K562 (cell line): ENCODE measurements around the gene DCUN1D4. TPM values are rescaled to one million over a fixed set of nuclear protein-coding genes. Genes with fewer than 3 reads are reported as not detected.
A peak's percentile ranks its signal among the peaks of the same experiment; 100 is the strongest.

Source experiments
- CREB1 ChIP-seq, 2 experiments: sonication (generic) in 1 of 2; formaldehyde crosslinking in 1 of 2; IDR thresholded peaks; 2 replicates each; pipeline versions ENCODE4 v1.6.1 to v1.8.0; 2012 to 2022; ENCODE audit warnings: inconsistent platforms in 1 of 2, mild to moderate bottlenecking in 1 of 2, missing genetic modification reagents in 1 of 2, moderate library complexity in 1 of 2
- EWSR1 ChIP-seq: fragments of 450-650 bp; IDR thresholded peaks from 2 replicates; pipeline ENCODE4 v1.6.1; 2018; ENCODE audit warnings: borderline replicate concordance, mild to moderate bottlenecking, low read depth, moderate library complexity; ENCODE audit not compliant: partially characterized antibody
- IFI16 ChIP-seq: fragments of 250-450 bp; sonication (Bioruptor Pico); IDR thresholded peaks from 2 replicates; pipeline ENCODE4 v2.1.2; 2022; ENCODE audit warnings: mild to moderate bottlenecking, inconsistent platforms
- KHSRP ChIP-seq: fragments of 450-650 bp; IDR thresholded peaks from 2 replicates; pipeline ENCODE4 v1.6.1; 2017
- RREB1 ChIP-seq: fragments of 250-450 bp; sonication (Bioruptor Pico); IDR thresholded peaks from 2 replicates; pipeline ENCODE4 v1.4.0; 2020
- SMAD1 ChIP-seq: fragments of 150-350 bp; IDR thresholded peaks from 2 replicates; pipeline ENCODE4 v1.6.1; 2014; ENCODE audit warnings: low read length, low read depth; ENCODE audit not compliant: partially characterized antibody
- SNRNP70 ChIP-seq: fragments of 200-400 bp; formaldehyde crosslinking; optimal IDR thresholded peaks from 2 replicates; pipeline ENCODE3; 2017; ENCODE audit warnings: low read depth, low read length
- TAF1 ChIP-seq: IDR thresholded peaks from 2 replicates; pipeline ENCODE4 v1.6.1; 2011; ENCODE audit warnings: mild to moderate bottlenecking, low read length, moderate library complexity; ENCODE audit not compliant: insufficient read depth, control insufficient read depth, severe bottlenecking; ENCODE audit errors: extremely low read depth
- THRAP3 ChIP-seq: fragments of 450-650 bp; IDR thresholded peaks from 2 replicates; pipeline ENCODE4 v1.6.1; 2016; ENCODE audit warnings: mild to moderate bottlenecking, inconsistent platforms, borderline replicate concordance
- XRCC5 ChIP-seq: fragments of 200-400 bp; formaldehyde crosslinking; IDR thresholded peaks from 2 replicates; pipeline ENCODE4 v1.6.1; 2017; ENCODE audit warnings: low read depth, mild to moderate bottlenecking, low read length
- ZBTB7A ChIP-seq: IDR thresholded peaks from 2 replicates; pipeline ENCODE4 v1.6.1; 2011; ENCODE audit warnings: low read depth, mild to moderate bottlenecking, low read length, moderate library complexity, borderline replicate concordance; ENCODE audit not compliant: control insufficient read depth
- ZC3H4 ChIP-seq: sonication (generic); formaldehyde crosslinking; IDR thresholded peaks from 2 replicates; pipeline ENCODE4 v1.9.0; 2021; ENCODE audit warnings: missing genetic modification reagents, borderline replicate concordance
- ZNF174 ChIP-seq: fragments of 250-450 bp; sonication (Bioruptor Pico); IDR thresholded peaks from 2 replicates; pipeline ENCODE4 v1.4.0; 2020; ENCODE audit warnings: mild to moderate bottlenecking
- ZNF239 ChIP-seq: fragments of 250-450 bp; sonication (Bioruptor Pico); IDR thresholded peaks from 2 replicates; pipeline ENCODE4 v1.4.0; 2020; ENCODE audit warnings: mild to moderate bottlenecking
- ZNF699 ChIP-seq: fragments of 250-450 bp; sonication (Bioruptor Pico); IDR thresholded peaks from 2 replicates; pipeline ENCODE4 v1.8.0; 2021; ENCODE audit warnings: mild to moderate bottlenecking, moderate library complexity; ENCODE audit not compliant: insufficient replicate concordance
- ZNF785 ChIP-seq: fragments of 250-450 bp; sonication (Bioruptor Pico); IDR thresholded peaks from 2 replicates; pipeline ENCODE4 v1.4.0; 2020; ENCODE audit warnings: mild to moderate bottlenecking
- polyA plus RNA-seq, 8 experiments: library from polyadenylated mRNA; depleted of rRNA in 4 of 8; stranded (reverse) in 5 of 8; unstranded in 3 of 8; fragments of >200 nt; fragmentation: Nextera tagmentation in 2 of 8; fragmentation: Illumina TruSeq in 1 of 8; extraction: Ambion mirVana in 2 of 8; extraction: Trizol in 1 of 8; gene quantifications; 2 replicates each; pipeline versions ENCODE4 v1.2.1 to v1.2.3, GENCODE V29; 2011 to 2014; ENCODE audit warnings: inconsistent platforms in 1 of 8, missing spikeins in 1 of 8
- total RNA-seq, 7 experiments: library from RNA; depleted of rRNA in 6 of 7; stranded (reverse); fragments of >200 nt in 6 of 7; fragmentation: Illumina TruSeq in 2 of 7; extraction: Trizol in 2 of 7; gene quantifications; 2 replicates each; pipeline versions ENCODE4 v1.2.1 to v1.2.3, GENCODE V29; 2011 to 2021; ENCODE audit warnings: low replicate concordance in 1 of 7
- TF ChIP-seq, protein P1 (sequence below): fragments of 250-450 bp; sonication (Bioruptor Pico); IDR thresholded peaks from 2 replicates; pipeline ENCODE4 v1.5.0; 2021; ENCODE audit warnings: mild to moderate bottlenecking, moderate library complexity
- TF ChIP-seq, protein P2 (sequence below): fragments of 450-650 bp; IDR thresholded peaks from 2 replicates; pipeline ENCODE4 v1.6.1; 2016; ENCODE audit warnings: low read depth, mild to moderate bottlenecking, moderate library complexity

DCUN1D4 gene
- total and polyA plus RNA-seq, 9 of the 15 experiments (the other 6 are each of a cell fraction or from before 2014, with no cell fraction given): 15.1 to 73.5 (median 23.0) TPM

DNA sequence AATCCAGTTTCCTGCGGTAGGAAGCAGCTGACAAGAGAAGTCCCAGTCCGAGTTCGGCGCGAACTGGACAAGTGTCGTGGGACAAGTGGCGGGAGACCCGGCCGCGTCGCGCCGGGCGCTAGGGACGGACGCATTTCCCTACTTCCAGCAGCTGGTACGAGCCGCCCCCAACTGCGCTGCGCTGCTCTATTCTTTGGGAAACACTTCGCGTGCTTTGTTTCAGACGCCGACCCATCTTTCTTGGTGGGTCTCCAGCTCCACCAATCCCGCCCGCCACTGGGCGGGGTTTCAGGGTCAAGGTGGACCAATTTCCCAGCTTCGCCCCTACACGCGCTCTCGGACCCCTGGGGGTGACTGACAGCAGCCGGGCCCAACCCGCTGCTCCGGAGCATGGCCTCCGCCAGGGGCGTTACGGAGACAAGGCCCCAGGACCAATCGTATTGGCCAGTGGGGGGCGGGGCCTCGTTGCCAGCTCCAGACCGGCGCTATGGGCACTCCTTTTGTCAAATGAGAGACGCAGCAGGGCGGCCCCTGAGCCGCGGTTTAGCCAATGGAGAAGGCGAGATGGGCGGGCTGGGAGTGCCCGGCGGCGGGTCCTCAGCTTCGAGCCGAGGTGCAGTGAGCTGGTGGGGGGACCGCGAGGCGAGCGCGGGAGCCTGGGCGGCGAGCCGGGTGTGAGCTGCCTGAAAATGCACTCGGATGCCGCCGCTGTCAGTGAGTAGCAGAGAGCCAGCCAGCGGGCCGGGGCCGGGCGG is at the start of gene DCUN1D4 (continued):
- TF ChIP-seq ZNF785 (CRISPR knock-in tag): no peak
- no peak for TF ChIP-seq ZNF699 (CRISPR knock-in tag)
- TF ChIP-seq XRCC5: no peak
- TF ChIP-seq SNRNP70: no peak
- TF ChIP-seq SMAD1: no peak
- TF ChIP-seq ZC3H4: no peak
- peak; percentile 16 for TF ChIP-seq TAF1
- peak; percentile 43; the same call in 1 of the 2 replicates for TF ChIP-seq ZBTB7A
- TF ChIP-seq, protein P1, sequence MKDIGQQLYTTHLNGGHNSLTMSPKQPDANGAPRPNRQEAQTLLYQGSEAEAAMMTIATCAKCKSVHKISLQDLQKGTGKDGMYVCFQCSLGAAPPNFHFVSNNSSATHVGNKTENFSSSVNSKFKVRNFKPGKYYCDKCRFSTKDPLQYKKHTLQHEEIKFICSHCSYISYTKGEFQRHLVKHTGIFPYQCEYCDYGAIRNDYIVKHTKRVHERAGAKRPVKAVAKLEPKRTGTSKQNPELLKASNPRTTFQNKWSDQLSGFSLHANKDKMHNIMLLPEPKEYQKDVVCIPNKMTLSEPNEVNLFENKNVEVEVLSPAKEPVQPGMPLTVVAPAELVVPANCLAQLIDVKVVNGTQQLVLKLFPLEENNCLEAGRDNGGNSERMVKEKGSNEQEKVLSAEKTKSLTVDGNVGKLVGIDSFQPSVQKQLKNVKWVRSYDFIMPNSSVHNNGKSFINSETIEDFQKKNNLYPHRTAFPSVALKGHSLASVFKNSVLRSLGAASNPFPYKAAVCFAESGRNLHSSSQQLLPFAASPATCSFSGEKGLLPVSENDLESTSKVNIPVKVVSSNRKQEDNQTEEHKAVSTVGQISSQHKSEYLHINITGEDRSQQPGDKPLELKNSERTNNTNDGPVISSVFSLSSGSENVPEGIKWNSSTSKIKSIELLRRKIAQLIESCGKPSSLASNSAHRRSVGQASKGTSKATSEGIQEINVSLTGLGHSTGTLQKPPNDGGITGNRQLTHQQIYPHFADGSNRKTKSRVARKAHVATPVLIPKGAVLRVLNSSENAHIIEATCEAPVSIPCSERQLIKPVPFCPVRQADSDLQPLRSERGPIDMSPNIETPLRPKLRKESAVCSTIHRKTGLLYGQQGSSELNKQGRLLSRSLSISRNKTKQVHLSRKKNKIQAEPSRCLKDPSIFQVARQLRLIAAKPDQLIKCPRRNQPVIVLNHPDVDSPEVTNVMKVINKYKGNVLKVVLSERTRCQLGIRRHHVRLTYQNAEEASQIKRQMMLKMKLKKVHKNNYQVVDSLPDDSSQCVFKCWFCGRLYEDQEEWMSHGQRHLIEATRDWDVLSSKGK (CRISPR knock-in tag): no peak
- TF ChIP-seq ZNF239 (CRISPR knock-in tag): no peak
- no peak for TF ChIP-seq THRAP3
- TF ChIP-seq IFI16 (CRISPR knock-in tag): no peak
- TF ChIP-seq, protein P2, sequence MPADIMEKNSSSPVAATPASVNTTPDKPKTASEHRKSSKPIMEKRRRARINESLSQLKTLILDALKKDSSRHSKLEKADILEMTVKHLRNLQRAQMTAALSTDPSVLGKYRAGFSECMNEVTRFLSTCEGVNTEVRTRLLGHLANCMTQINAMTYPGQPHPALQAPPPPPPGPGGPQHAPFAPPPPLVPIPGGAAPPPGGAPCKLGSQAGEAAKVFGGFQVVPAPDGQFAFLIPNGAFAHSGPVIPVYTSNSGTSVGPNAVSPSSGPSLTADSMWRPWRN: 0 out of 2 replicates have a peak, but pooled peaks have one; percentile 21
- TF ChIP-seq ZNF174 (CRISPR knock-in tag): no peak
- peak; percentile 82 for TF ChIP-seq CREB1 (IDR thresholded peaks at IDR 0.05)
- TF ChIP-seq CREB1 (CRISPR knock-in tag; IDR thresholded peaks at IDR 0.05): peak; percentile 80
- no peak for TF ChIP-seq KHSRP
- TF ChIP-seq RREB1: no peak
- TF ChIP-seq EWSR1: no peak
